Measurements from ENCODE around the gene ACTR6. TPM values are rescaled to one million over a fixed set of nuclear protein-coding genes. Genes with fewer than 3 reads are reported as not detected.
A peak's percentile ranks its signal among the peaks of the same experiment; 100 is the strongest.
"Not testable (repeated sequence)": the region's sequence is repeated elsewhere in the genome, so short reads cannot be mapped to it uniquely, and the experiment has no call there.

ACTR6 gene
- total RNA-seq, 1 experiment from 2014 or later: 33.0 TPM

GRCh38 chr12:100254876-100255275, 54.3 kb downstream of the ACTR6 start:
- no peak for DNase-seq
- Histone ChIP-seq H3K27me3 (ENCODE audit: control insufficient read depth, insufficient read depth, low read length) (no peaks in the 10 kb centered on the region), H3K4me3 (ENCODE audit: insufficient read depth, low read depth, low read length) (no peak overlapping the region), H3K36me3 (replicated peaks; ENCODE audit: control insufficient read depth, insufficient read depth, low read length) (no peaks in the 10 kb centered on the region)

DNA sequence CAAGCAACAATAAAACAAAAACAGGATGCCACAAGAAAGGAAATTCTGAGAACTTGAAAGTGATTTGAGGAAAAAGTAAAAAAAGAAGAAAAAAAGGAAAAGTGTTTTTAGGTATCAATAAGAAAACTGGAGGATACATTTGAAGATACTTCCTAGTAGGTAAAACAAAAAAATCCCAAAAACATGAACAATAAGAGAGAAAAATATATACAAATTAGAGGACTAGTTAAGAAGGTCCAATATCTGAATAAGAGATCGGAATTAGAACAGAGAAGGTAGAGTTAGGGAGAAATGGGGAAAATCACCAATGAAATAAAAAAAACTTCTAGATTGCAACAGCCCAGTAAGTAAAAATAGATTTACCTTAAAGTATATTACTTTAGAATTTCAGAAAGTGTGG, 57.5 kb downstream of the ACTR6 start:
- H3K4me3 ChIP-seq (ENCODE audit: insufficient read depth, low read depth, low read length): no peak overlapping the region
- no peak for DNase-seq
- no peaks in the 10 kb centered on the region for H3K27me3 ChIP-seq (ENCODE audit: control insufficient read depth, insufficient read depth, low read length)
- no peaks in the 10 kb centered on the region for H3K36me3 ChIP-seq (replicated peaks; ENCODE audit: control insufficient read depth, insufficient read depth, low read length)

- Histone ChIP-seq H3K4me3 (ENCODE audit: insufficient read depth, low read depth, low read length) (no peak overlapping the region), H3K36me3 (replicated peaks; ENCODE audit: control insufficient read depth, insufficient read depth, low read length) (no peaks in the 10 kb centered on the region), H3K27me3 (ENCODE audit: control insufficient read depth, insufficient read depth, low read length) (no peaks in the 10 kb centered on the region)
- no peak for DNase-seq
Measured at GRCh38 chr12:100263131-100263530, 62.5 kb downstream of the ACTR6 start.

DNA sequence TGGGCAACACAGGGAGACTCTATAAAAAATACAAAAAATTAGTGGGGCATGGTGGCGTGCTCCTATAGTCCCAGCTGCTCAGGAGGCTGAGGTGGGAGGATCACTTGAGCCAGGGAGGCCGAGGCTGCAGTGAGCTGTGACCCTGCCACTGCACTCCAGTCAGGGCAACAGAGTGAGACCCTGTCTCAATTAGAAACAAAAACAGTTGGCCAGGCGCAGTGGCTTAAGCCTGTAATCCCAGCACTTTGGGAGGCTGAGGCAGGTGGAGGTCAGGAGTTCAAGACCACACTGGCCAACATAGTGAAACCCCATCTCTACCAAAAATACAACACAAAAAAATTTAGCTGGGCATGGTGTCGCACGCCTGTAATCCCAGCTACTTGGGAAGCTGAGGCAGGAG, 64.5 kb downstream of the ACTR6 start:
- not testable (repeated sequence) for H3K27me3 ChIP-seq (ENCODE audit: control insufficient read depth, insufficient read depth, low read length); H3K4me3 ChIP-seq (ENCODE audit: insufficient read depth, low read depth, low read length); H3K36me3 ChIP-seq (replicated peaks; ENCODE audit: control insufficient read depth, insufficient read depth, low read length); DNase-seq

DNA sequence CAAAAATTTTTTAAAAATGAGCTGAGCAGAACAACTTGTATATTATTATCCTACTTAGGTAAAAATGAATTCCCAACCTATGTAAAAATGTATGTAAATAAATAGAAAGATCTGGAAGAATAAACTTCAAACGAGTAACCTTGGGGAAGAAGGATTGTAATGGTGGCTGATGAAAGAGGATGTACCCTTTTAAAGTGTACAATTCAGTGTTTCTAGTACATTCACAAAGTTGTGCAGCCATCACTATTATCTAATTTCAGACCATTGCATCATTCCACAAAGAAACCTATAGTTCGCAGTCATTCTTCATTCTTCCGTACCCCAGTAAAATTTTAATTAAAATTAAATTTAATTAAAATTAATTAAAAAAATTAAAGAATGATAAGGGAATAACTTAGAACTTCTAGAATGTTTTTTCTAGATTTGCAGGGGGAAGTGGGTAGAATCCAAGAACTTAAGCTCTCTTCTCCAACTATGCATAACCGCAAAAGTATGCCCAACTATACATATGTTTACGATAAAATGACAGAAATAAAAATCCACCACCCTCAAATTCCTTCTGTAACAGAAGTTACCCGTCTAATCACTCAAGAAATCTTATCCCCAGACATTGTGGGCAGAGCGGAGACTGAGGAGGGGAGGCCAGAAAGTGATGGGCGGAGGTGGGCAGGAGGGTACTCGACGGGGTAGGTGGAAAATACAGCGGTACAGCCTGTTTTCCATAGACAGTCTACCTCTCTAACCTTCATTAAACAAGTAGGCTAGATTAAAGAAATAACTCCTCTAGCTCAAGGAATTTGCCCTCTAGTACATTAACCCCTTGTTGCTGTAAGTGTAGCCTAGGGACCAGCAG, 65.3 kb downstream of the ACTR6 start:
- Histone ChIP-seq H3K36me3 (replicated peaks; ENCODE audit: control insufficient read depth, insufficient read depth, low read length) (no peaks in the 10 kb centered on the region), H3K4me3 (ENCODE audit: insufficient read depth, low read depth, low read length) (peak overlapping the region; percentile 88), H3K27me3 (ENCODE audit: control insufficient read depth, insufficient read depth, low read length) (no peaks in the 10 kb centered on the region)
- DNase-seq: peak; percentile 24

GRCh38 chr12:100266585-100266834, 65.9 kb downstream of the ACTR6 start:
- no peaks in the 10 kb centered on the region for H3K27me3 ChIP-seq (ENCODE audit: control insufficient read depth, insufficient read depth, low read length)
- peak overlapping the region; percentile 88 for H3K4me3 ChIP-seq (ENCODE audit: insufficient read depth, low read depth, low read length)
- peak; percentile 90 for DNase-seq
- H3K36me3 ChIP-seq (replicated peaks; ENCODE audit: control insufficient read depth, insufficient read depth, low read length): no peaks in the 10 kb centered on the region

DNA sequence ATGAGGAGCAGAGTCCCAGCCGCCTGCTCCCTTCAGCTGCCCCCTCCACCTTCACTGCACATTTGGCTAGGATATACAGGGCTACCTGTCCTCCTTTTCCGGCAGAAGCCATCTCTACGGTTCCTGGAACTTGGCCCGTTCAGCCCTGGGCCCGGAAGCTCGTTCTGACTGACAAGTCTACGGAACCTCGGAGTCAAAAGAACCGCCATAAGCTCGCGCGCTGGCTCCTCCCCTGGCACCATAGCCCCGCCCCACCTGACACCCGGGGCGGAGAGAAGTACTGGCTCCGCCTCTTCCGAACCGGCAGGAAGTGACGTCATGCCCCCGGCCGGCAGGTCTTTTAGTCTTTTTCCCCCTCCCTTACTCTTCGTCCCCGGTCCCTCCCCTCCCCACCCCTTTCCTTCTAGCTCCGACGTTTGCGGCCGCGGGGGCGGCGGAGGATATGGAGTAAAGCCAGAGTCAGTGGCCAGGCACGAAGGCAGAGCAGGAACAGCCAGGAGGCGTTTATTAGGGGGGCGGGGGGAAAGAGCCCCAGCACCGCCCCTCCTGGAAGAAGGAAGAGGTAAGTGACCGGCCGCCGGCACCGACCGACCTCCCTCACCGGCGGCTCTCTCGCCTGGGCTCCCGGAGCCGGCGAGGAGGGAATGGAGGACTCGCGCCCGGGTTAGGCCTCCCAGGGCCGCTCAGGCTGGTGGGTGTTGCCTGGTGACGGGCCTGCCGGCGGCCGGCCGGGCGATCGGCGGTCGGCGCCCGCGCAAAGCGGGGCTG, 66.4 kb downstream of the ACTR6 start, which contains the start of the genes DEPDC4 and SCYL2:
TSS of gene DEPDC4 (minus strand) at position 245 of the 768 bp plus-strand sequence. CDS start at position 242, 3 bp downstream.
TSS of gene SCYL2 (plus strand) at position 343 of the 768 bp plus-strand sequence. CDS start 15,794 bp downstream, outside the sequence.
- Histone ChIP-seq H3K27me3 (ENCODE audit: control insufficient read depth, insufficient read depth, low read length) (no peaks in the 10 kb centered on the region), H3K4me3 (ENCODE audit: insufficient read depth, low read depth, low read length) (peak within 1 kb of the TSS; percentile 88), H3K36me3 (replicated peaks; ENCODE audit: control insufficient read depth, insufficient read depth, low read length) (no peaks in the 10 kb centered on the region)
- DNase-seq: peak; percentile 94

- no peaks in the 10 kb centered on the region for H3K27me3 ChIP-seq (ENCODE audit: control insufficient read depth, insufficient read depth, low read length)
- DNase-seq: peak; percentile 48
- H3K4me3 ChIP-seq (ENCODE audit: insufficient read depth, low read depth, low read length): peak overlapping the region; percentile 88
- H3K36me3 ChIP-seq (replicated peaks; ENCODE audit: control insufficient read depth, insufficient read depth, low read length): no peaks in the 10 kb centered on the region
Measured at GRCh38 chr12:100267603-100268281, 67.1 kb downstream of the ACTR6 start.

DNA sequence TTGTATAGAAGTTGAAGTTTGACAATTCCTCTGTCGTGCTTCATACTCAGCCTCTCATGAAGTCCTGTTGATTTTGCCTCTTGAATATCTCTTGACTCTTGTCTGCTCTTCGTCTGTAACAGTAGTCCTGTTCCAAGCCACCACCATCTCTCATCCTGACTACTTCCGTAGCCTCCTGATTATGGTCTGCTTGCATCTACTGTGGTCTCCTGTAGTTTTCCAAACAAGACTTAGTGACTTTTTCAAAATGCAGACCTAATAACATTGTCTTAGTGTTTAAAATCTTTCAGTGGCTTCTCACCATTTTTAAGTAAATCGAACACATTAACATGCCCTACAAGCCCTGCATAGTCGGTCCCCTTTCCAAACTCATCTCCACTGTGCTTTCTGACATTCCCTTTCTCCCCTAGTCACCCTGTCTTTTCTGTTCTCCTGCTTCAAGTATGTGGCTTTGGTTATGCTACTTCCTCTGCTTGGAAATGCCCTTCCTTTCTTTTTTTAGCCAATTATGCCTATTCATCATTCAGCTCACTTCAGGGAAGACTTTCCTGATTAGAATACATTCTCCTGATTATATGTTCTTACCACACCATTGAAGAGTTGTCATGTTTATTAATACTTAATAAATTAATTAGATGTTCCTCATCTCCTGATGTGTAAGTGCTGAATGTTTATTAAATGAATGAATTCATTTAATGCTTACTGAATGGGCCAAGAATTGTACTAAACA, 68.4 kb downstream of the ACTR6 start:
- DNase-seq: no peak
- H3K4me3 ChIP-seq (ENCODE audit: insufficient read depth, low read depth, low read length): peak overlapping the region; percentile 6; the same call in 1 of the 2 replicates
- H3K36me3 ChIP-seq (replicated peaks; ENCODE audit: control insufficient read depth, insufficient read depth, low read length): no peaks in the 10 kb centered on the region

GRCh38 chr12:100273782-100274181, 73.2 kb downstream of the ACTR6 start:
- no peak for DNase-seq
- no peaks in the 10 kb centered on the region for H3K36me3 ChIP-seq (replicated peaks; ENCODE audit: control insufficient read depth, insufficient read depth, low read length)
- no peak overlapping the region for H3K4me3 ChIP-seq (ENCODE audit: insufficient read depth, low read depth, low read length)
- H3K27me3 ChIP-seq (ENCODE audit: control insufficient read depth, insufficient read depth, low read length): no peaks in the 10 kb centered on the region

More for the DNA sequence above, 68.4 kb downstream of the ACTR6 start:
- no peaks in the 10 kb centered on the region for H3K27me3 ChIP-seq (ENCODE audit: control insufficient read depth, insufficient read depth, low read length)

Other genes with a start within 250 kb of the ACTR6 start
- gene ANKS1B, start 215.9 kb upstream of the ACTR6 start, total RNA-seq (2014; rRNA removed; shearing (Covaris generic)): 3.4 and 3.5 TPM in 2 replicates
- 36.4 and 40.4 TPM in 2 replicates for gene BLTP3B, start 57.9 kb upstream of the ACTR6 start, total RNA-seq (2014; rRNA removed; shearing (Covaris generic))
- 2.9 and 5.3 TPM in 2 replicates for gene DEPDC4, start 66.3 kb downstream of the ACTR6 start, total RNA-seq (2014; rRNA removed; shearing (Covaris generic))
- 27.5 and 34.6 TPM in 2 replicates for gene SCYL2, start 66.4 kb downstream of the ACTR6 start, total RNA-seq (2014; rRNA removed; shearing (Covaris generic))
- not detected in 2 replicates for gene SLC17A8, start 156.3 kb downstream of the ACTR6 start, total RNA-seq (2014; rRNA removed; shearing (Covaris generic))